GM23338 (cell line): Measurements from ENCODE around the gene GALNT13. TPM values are rescaled to one million over a fixed set of nuclear protein-coding genes. Genes with fewer than 3 reads are reported as not detected.

ENCODE experiments used
- ATAC-seq: fragments of 200-7000 bp; cut with Tn5 transposase; 3 replicates; pipeline ENCODE4 v1.9.1; 2020
- DNase-seq: peaks from one replicate; pipeline ENCODE4 v3.0.0-alpha.2; 2015; ENCODE audit warnings: low spot score
- H2AFZ ChIP-seq: fragments of 200-600 bp; sonication (generic); 2 replicates; pipeline ENCODE4 v1.8.0; 2016; ENCODE audit warnings: antibody characterized with exemption, mild to moderate bottlenecking, moderate library complexity
- H3F3A ChIP-seq: fragments of 200-600 bp; sonication (generic); replicated peaks from 2 replicates; pipeline ENCODE4 v1.8.0; 2017; ENCODE audit warnings: antibody characterized with exemption, mixed run types, low read depth
- H3K27ac ChIP-seq: fragments of 200-600 bp; sonication (generic); 2 replicates; pipeline ENCODE4 v1.6.1; 2016; ENCODE audit warnings: low read depth
- H3K27me3 ChIP-seq: fragments of 200-600 bp; sonication (generic); 2 replicates; pipeline ENCODE4 v1.8.0; 2016; ENCODE audit warnings: mild to moderate bottlenecking, mixed run types, moderate library complexity; ENCODE audit not compliant: insufficient read depth
- H3K36me3 ChIP-seq: fragments of 200-600 bp; sonication (generic); 2 replicates; pipeline ENCODE4 v1.8.0; 2016; ENCODE audit warnings: mild to moderate bottlenecking; ENCODE audit not compliant: insufficient read depth
- H3K4me1 ChIP-seq: fragments of 200-600 bp; sonication (generic); 2 replicates; pipeline ENCODE4 v1.8.0; 2016; ENCODE audit warnings: mild to moderate bottlenecking, moderate library complexity; ENCODE audit not compliant: insufficient read depth
- H3K4me2 ChIP-seq: fragments of 200-600 bp; sonication (generic); 2 replicates; pipeline ENCODE4 v1.7.1; 2017; ENCODE audit warnings: mixed run types
- H3K4me3 ChIP-seq: fragments of 200-600 bp; sonication (generic); 2 replicates; pipeline ENCODE4 v1.6.1; 2016; ENCODE audit warnings: mixed run types
- H3K79me2 ChIP-seq: fragments of 200-600 bp; sonication (generic); replicated peaks from 2 replicates; pipeline ENCODE4 v1.8.0; 2017; ENCODE audit warnings: mild to moderate bottlenecking; ENCODE audit not compliant: insufficient read depth
- H3K9me2 ChIP-seq: fragments of 200-600 bp; sonication (generic); 2 replicates; pipeline ENCODE4 v1.8.0; 2017; ENCODE audit not compliant: insufficient read depth
- H4K20me1 ChIP-seq: fragments of 200-600 bp; sonication (generic); replicated peaks from 2 replicates; pipeline ENCODE4 v1.8.0; 2017; ENCODE audit warnings: mild to moderate bottlenecking; ENCODE audit not compliant: insufficient read depth
- H3K27ac Mint-ChIP-seq: 2 replicates; pipeline ENCODE4 v1.8.0; 2020; ENCODE audit warnings: inconsistent platforms, mild to moderate bottlenecking, moderate library complexity, mixed read lengths
- H3K27me3 Mint-ChIP-seq: 3 replicates; pipeline ENCODE4 v1.8.0; 2022; ENCODE audit warnings: low read depth, mild to moderate bottlenecking, moderate library complexity, mixed read lengths, inconsistent platforms; ENCODE audit not compliant: insufficient read depth, poor library complexity
- H3K36me3 Mint-ChIP-seq: 3 replicates; pipeline ENCODE4 v1.8.0; 2021; ENCODE audit warnings: low read depth, mild to moderate bottlenecking, inconsistent platforms, moderate library complexity, mixed read lengths
- H3K4me1 Mint-ChIP-seq: 3 replicates; pipeline ENCODE4 v1.8.0; 2020; ENCODE audit warnings: mild to moderate bottlenecking, inconsistent platforms, mixed read lengths
- H3K4me3 Mint-ChIP-seq: 3 replicates; pipeline ENCODE4 v1.8.0; 2021; ENCODE audit warnings: moderate library complexity, mild to moderate bottlenecking, inconsistent platforms, mixed read lengths
- H3K9me3 Mint-ChIP-seq: 3 replicates; pipeline ENCODE4 v1.8.0; 2020; ENCODE audit warnings: moderate library complexity, mild to moderate bottlenecking, inconsistent platforms, mixed read lengths
- CREB1 ChIP-seq: fragments of 250-450 bp; sonication (Bioruptor Pico); IDR thresholded peaks from 2 replicates; pipeline ENCODE4 v1.5.0; 2020; ENCODE audit warnings: low read depth, mild to moderate bottlenecking, moderate library complexity
- EZH2 ChIP-seq: fragments of 200-600 bp; sonication (generic); IDR thresholded peaks from one replicate; pipeline ENCODE4 v1.8.0; 2017; ENCODE audit warnings: antibody characterized with exemption, mild to moderate bottlenecking, low read depth; ENCODE audit not compliant: unreplicated experiment
- EZH2phosphoT487 ChIP-seq: fragments of 200-600 bp; sonication (generic); IDR thresholded peaks from one replicate; pipeline ENCODE4 v1.8.1; 2018; ENCODE audit warnings: antibody characterized with exemption; ENCODE audit not compliant: unreplicated experiment
- JUNB ChIP-seq: IDR thresholded peaks from one replicate; pipeline ENCODE4 v1.6.1; 2016; ENCODE audit warnings: antibody characterized with exemption; ENCODE audit not compliant: unreplicated experiment
- NANOG ChIP-seq: IDR thresholded peaks from 2 replicates; pipeline ENCODE4 v1.6.1; 2016; ENCODE audit warnings: antibody characterized with exemption, borderline replicate concordance
- POLR2AphosphoS5 ChIP-seq: IDR thresholded peaks from 2 replicates; pipeline ENCODE4 v1.6.1; 2016; ENCODE audit warnings: antibody characterized with exemption, low read depth
- STAT1 ChIP-seq: IDR thresholded peaks from one replicate; pipeline ENCODE4 v1.6.1; 2016; ENCODE audit warnings: antibody characterized with exemption; ENCODE audit not compliant: unreplicated experiment
- ZNF114 ChIP-seq: fragments of 250-450 bp; sonication (Bioruptor Pico); IDR thresholded peaks from 2 replicates; pipeline ENCODE4 v1.5.0; 2020; ENCODE audit warnings: mild to moderate bottlenecking, moderate library complexity
- ZNF331 ChIP-seq: fragments of 250-450 bp; sonication (Bioruptor Pico); IDR thresholded peaks from 2 replicates; pipeline ENCODE4 v1.5.0; 2020; ENCODE audit warnings: low read depth, mild to moderate bottlenecking, moderate library complexity
- polyA plus RNA-seq: library from polyadenylated mRNA; unstranded; fragments of >200 nt; fragmentation: Nextera tagmentation; extraction: Ambion mirVana; gene quantifications from 2 replicates; pipeline ENCODE4 v1.2.1, GENCODE V29; 2016
- total RNA-seq: library from RNA; depleted of rRNA; stranded (reverse); fragments of >200 nt; shearing (Covaris generic); gene quantifications from 2 replicates; pipeline ENCODE4 v1.2.3, GENCODE V29; 2014
- TF ChIP-seq, protein P1 (sequence below): IDR thresholded peaks from 2 replicates; pipeline ENCODE4 v1.6.1; 2016; ENCODE audit warnings: antibody characterized with exemption
- TF ChIP-seq, protein P2 (sequence below), 2 experiments: fragments of 200-600 bp in 1 of 2; sonication (generic) in 1 of 2; conservative IDR thresholded peaks; 2 replicates each; pipeline versions ENCODE4 v1.5.1 to v1.6.1; 2016 to 2017; ENCODE audit warnings: antibody characterized with exemption in 2 of 2, low read depth in 2 of 2, mild to moderate bottlenecking in 2 of 2, moderate library complexity in 1 of 2
- TF ChIP-seq, protein P3 (sequence below): fragments of 250-450 bp; sonication (Bioruptor Pico); IDR thresholded peaks from 2 replicates; pipeline ENCODE4 v1.5.0; 2020; ENCODE audit warnings: mild to moderate bottlenecking, moderate library complexity
- TF ChIP-seq, protein P4 (sequence below): IDR thresholded peaks from one replicate; pipeline ENCODE4 v1.6.1; 2018; ENCODE audit warnings: antibody characterized with exemption; ENCODE audit not compliant: unreplicated experiment

The GALNT13 gene
- total and polyA plus RNA-seq, 2 experiments from 2014 or later = 3.5 to 5.2 TPM

DNA sequence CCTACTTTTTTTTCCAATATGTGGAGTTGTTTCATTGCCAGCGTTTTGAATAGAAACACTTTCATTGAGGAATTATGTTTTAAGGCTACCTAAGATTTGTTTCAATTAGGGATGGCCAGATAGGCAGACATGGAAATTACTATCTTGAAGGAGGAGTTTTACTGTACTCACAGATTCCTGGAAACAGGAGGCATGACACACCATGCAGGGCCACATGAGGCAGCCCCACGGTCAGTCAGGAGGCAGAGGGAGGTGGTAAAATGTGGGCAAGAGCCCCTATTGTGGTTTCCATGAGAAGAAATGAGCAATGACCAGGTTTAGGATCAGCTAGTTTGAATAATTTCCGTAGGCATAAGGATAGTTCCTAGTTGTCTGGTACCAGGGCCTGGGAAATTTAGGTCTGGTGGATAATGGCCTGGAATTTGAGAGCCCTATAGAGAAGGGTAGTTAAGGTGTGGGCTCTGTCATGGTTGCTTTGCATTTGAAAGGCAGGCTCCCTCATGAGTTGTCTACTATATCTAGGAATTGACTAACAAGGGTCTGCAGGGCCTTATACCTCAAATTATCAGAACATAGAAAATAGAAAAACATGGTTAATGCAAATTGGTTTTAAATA, 466.7 kb downstream of the GALNT13 start:
- H3K36me3 Mint-ChIP-seq = no peaks in the 10 kb centered on the region
- peak; percentile 99 for ATAC-seq
- no peaks in the 10 kb centered on the region for H3K79me2 ChIP-seq
- H3K4me2 ChIP-seq = peak overlapping the region; percentile 0; the same call in 1 of the 2 replicates
- no peaks in the 10 kb centered on the region for H3K27me3 ChIP-seq
- no peak overlapping the region for H3K4me3 ChIP-seq
- no peak for TF ChIP-seq ZNF114 (CRISPR knock-in tag)
- TF ChIP-seq ZNF331 (CRISPR knock-in tag) = no peak
- TF ChIP-seq EZH2 = no peak
- TF ChIP-seq JUNB = no peak
- TF ChIP-seq, protein P1, sequence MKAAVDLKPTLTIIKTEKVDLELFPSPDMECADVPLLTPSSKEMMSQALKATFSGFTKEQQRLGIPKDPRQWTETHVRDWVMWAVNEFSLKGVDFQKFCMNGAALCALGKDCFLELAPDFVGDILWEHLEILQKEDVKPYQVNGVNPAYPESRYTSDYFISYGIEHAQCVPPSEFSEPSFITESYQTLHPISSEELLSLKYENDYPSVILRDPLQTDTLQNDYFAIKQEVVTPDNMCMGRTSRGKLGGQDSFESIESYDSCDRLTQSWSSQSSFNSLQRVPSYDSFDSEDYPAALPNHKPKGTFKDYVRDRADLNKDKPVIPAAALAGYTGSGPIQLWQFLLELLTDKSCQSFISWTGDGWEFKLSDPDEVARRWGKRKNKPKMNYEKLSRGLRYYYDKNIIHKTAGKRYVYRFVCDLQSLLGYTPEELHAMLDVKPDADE = no peak
- TF ChIP-seq, protein P2, sequence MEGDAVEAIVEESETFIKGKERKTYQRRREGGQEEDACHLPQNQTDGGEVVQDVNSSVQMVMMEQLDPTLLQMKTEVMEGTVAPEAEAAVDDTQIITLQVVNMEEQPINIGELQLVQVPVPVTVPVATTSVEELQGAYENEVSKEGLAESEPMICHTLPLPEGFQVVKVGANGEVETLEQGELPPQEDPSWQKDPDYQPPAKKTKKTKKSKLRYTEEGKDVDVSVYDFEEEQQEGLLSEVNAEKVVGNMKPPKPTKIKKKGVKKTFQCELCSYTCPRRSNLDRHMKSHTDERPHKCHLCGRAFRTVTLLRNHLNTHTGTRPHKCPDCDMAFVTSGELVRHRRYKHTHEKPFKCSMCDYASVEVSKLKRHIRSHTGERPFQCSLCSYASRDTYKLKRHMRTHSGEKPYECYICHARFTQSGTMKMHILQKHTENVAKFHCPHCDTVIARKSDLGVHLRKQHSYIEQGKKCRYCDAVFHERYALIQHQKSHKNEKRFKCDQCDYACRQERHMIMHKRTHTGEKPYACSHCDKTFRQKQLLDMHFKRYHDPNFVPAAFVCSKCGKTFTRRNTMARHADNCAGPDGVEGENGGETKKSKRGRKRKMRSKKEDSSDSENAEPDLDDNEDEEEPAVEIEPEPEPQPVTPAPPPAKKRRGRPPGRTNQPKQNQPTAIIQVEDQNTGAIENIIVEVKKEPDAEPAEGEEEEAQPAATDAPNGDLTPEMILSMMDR (conservative IDR thresholded peaks at IDR 0.05; ENCODE audit: low read depth in 2 of 2) = no peak
- TF ChIP-seq, protein P3, sequence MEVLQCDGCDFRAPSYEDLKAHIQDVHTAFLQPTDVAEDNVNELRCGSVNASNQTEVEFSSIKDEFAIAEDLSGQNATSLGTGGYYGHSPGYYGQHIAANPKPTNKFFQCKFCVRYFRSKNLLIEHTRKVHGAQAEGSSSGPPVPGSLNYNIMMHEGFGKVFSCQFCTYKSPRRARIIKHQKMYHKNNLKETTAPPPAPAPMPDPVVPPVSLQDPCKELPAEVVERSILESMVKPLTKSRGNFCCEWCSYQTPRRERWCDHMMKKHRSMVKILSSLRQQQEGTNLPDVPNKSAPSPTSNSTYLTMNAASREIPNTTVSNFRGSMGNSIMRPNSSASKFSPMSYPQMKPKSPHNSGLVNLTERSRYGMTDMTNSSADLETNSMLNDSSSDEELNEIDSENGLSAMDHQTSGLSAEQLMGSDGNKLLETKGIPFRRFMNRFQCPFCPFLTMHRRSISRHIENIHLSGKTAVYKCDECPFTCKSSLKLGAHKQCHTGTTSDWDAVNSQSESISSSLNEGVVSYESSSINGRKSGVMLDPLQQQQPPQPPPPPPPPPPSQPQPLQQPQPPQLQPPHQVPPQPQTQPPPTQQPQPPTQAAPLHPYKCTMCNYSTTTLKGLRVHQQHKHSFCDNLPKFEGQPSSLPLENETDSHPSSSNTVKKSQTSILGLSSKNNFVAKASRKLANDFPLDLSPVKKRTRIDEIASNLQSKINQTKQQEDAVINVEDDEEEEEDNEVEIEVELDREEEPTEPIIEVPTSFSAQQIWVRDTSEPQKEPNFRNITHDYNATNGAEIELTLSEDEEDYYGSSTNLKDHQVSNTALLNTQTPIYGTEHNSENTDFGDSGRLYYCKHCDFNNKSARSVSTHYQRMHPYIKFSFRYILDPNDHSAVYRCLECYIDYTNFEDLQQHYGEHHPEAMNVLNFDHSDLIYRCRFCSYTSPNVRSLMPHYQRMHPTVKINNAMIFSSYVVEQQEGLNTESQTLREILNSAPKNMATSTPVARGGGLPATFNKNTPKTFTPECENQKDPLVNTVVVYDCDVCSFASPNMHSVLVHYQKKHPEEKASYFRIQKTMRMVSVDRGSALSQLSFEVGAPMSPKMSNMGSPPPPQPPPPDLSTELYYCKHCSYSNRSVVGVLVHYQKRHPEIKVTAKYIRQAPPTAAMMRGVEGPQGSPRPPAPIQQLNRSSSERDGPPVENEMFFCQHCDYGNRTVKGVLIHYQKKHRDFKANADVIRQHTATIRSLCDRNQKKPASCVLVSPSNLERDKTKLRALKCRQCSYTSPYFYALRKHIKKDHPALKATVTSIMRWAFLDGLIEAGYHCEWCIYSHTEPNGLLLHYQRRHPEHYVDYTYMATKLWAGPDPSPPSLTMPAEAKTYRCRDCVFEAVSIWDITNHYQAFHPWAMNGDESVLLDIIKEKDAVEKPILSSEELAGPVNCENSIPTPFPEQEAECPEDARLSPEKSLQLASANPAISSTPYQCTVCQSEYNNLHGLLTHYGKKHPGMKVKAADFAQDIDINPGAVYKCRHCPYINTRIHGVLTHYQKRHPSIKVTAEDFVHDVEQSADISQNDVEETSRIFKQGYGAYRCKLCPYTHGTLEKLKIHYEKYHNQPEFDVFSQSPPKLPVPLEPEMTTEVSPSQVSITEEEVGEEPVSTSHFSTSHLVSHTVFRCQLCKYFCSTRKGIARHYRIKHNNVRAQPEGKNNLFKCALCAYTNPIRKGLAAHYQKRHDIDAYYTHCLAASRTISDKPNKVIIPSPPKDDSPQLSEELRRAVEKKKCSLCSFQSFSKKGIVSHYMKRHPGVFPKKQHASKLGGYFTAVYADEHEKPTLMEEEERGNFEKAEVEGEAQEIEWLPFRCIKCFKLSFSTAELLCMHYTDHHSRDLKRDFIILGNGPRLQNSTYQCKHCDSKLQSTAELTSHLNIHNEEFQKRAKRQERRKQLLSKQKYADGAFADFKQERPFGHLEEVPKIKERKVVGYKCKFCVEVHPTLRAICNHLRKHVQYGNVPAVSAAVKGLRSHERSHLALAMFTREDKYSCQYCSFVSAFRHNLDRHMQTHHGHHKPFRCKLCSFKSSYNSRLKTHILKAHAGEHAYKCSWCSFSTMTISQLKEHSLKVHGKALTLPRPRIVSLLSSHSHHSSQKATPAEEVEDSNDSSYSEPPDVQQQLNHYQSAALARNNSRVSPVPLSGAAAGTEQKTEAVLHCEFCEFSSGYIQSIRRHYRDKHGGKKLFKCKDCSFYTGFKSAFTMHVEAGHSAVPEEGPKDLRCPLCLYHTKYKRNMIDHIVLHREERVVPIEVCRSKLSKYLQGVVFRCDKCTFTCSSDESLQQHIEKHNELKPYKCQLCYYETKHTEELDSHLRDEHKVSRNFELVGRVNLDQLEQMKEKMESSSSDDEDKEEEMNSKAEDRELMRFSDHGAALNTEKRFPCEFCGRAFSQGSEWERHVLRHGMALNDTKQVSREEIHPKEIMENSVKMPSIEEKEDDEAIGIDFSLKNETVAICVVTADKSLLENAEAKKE (CRISPR knock-in tag) = peak; percentile 61; the same call in 1 of the 2 replicates
- TF ChIP-seq NANOG = peak; percentile 28; the same call in 1 of the 2 replicates
- TF ChIP-seq, protein P4, sequence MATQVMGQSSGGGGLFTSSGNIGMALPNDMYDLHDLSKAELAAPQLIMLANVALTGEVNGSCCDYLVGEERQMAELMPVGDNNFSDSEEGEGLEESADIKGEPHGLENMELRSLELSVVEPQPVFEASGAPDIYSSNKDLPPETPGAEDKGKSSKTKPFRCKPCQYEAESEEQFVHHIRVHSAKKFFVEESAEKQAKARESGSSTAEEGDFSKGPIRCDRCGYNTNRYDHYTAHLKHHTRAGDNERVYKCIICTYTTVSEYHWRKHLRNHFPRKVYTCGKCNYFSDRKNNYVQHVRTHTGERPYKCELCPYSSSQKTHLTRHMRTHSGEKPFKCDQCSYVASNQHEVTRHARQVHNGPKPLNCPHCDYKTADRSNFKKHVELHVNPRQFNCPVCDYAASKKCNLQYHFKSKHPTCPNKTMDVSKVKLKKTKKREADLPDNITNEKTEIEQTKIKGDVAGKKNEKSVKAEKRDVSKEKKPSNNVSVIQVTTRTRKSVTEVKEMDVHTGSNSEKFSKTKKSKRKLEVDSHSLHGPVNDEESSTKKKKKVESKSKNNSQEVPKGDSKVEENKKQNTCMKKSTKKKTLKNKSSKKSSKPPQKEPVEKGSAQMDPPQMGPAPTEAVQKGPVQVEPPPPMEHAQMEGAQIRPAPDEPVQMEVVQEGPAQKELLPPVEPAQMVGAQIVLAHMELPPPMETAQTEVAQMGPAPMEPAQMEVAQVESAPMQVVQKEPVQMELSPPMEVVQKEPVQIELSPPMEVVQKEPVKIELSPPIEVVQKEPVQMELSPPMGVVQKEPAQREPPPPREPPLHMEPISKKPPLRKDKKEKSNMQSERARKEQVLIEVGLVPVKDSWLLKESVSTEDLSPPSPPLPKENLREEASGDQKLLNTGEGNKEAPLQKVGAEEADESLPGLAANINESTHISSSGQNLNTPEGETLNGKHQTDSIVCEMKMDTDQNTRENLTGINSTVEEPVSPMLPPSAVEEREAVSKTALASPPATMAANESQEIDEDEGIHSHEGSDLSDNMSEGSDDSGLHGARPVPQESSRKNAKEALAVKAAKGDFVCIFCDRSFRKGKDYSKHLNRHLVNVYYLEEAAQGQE = no peak
- TF ChIP-seq STAT1 = no peak
- no peak for TF ChIP-seq POLR2AphosphoS5
- no peak for TF ChIP-seq EZH2phosphoT487
- TF ChIP-seq CREB1 = no peak
- H3K9me3 Mint-ChIP-seq = no peaks in the 10 kb centered on the region
- H3K9me2 ChIP-seq = no peaks in the 10 kb centered on the region
- H2AFZ ChIP-seq = no peak overlapping the region
- H3F3A ChIP-seq = no peaks in the 10 kb centered on the region
- H3K4me1 Mint-ChIP-seq = peaks cover 35% of the 10 kb centered on the region
- H3K4me3 Mint-ChIP-seq = no peak overlapping the region; the same call in 2 of the 3 replicates
- no peaks in the 10 kb centered on the region for H3K36me3 ChIP-seq
- H3K27ac Mint-ChIP-seq = peak overlapping the region; percentile 74; the same call in 1 of the 2 replicates
- no peaks in the 10 kb centered on the region for H3K27me3 Mint-ChIP-seq
- no peaks in the 10 kb centered on the region for H4K20me1 ChIP-seq
- peaks cover 37% of the 10 kb centered on the region for H3K4me1 ChIP-seq
- DNase-seq = peak; percentile 72
- H3K27ac ChIP-seq = no peak overlapping the region; the same call in 1 of the 2 replicates
